ENCODE measurements around the gene CCL17. TPM values are rescaled to one million over a fixed set of nuclear protein-coding genes. Genes with fewer than 3 reads are reported as not detected.

CCL17 gene
- total and polyA plus RNA-seq, 4 donors = 3.1 to 39.3 (median 3.5) TPM; not detected in 1

DNA sequence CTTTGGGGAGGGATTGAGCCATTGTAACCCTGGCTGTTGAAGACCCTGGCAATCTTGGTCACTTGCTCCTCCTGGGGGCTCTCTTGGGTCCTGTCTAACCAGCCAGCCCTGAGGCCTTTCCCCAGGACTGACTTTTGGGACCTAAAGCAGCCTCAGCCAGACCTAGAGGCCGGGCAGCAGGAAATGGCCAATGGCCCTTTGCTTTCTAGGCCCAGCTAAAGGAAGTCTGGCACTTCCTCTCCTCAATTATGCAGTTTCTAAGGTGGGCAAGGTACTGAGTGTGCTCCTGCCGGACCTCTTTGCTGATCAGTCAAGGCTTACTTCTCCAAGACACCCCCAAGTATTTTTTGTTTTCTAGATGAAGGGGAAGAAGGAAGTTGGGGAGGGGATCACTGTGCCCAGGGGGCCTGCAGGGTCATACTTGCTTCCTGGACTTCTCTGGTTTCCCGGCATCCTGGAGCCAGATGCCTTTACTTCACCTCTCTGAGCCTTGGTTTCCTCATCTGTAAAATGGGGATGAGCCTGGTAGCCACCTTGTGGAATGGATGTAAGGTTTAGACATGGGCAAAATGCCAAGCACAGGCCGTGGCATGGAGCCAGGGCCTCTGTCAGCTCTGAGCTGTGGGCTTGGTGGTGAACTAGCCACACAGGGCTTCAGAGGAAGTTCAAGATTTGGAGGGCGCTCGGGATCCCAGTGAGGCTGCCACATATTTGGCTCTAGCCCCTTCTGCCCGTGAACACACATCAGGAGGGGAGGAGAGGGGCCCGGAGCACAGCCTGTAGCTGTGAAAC is 23.7 kb upstream of the CCL17 start:
- 30 to 42% methylated on average over 8 of the region's 8 CpGs for WGBS, 2 donors
- TF ChIP-seq, protein P1, sequence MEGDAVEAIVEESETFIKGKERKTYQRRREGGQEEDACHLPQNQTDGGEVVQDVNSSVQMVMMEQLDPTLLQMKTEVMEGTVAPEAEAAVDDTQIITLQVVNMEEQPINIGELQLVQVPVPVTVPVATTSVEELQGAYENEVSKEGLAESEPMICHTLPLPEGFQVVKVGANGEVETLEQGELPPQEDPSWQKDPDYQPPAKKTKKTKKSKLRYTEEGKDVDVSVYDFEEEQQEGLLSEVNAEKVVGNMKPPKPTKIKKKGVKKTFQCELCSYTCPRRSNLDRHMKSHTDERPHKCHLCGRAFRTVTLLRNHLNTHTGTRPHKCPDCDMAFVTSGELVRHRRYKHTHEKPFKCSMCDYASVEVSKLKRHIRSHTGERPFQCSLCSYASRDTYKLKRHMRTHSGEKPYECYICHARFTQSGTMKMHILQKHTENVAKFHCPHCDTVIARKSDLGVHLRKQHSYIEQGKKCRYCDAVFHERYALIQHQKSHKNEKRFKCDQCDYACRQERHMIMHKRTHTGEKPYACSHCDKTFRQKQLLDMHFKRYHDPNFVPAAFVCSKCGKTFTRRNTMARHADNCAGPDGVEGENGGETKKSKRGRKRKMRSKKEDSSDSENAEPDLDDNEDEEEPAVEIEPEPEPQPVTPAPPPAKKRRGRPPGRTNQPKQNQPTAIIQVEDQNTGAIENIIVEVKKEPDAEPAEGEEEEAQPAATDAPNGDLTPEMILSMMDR (IDR thresholded peaks at IDR 0.05; ENCODE audit: control extremely low read depth, extremely low read depth) = no peak
- H3K4me3 ChIP-seq = no peak overlapping the region
- peaks cover 0 to 14% (median 0%) of the 10 kb centered on the region in 5 donors for H3K4me1 ChIP-seq (ENCODE audit: control insufficient read depth in 5 of 5, insufficient read depth in 5 of 5, low read length in 5 of 5)
- ATAC-seq (ENCODE audit: insufficient read depth, low FRiP score) = no peak
- no peaks in the 10 kb centered on the region for H3K9me3 ChIP-seq (ENCODE audit: control insufficient read depth in 4 of 4, insufficient read depth in 3 of 4, low read length in 3 of 4)
- H3K27ac ChIP-seq (ENCODE audit: low read depth in 1 of 2, low read length in 1 of 2) = peak overlapping the region in 1 of 2 donors; percentile 34
- H3K36me3 ChIP-seq (ENCODE audit: control insufficient read depth in 4 of 4, insufficient read depth in 4 of 4, low read length in 4 of 4) = peaks cover 0 to 8% (median 0%) of the 10 kb centered on the region in 4 donors
- DNase-seq = no peak
- H3K9ac ChIP-seq (ENCODE audit: insufficient read depth in 1 of 2, low read length in 2 of 2) = no peak overlapping the region
- no peaks in the 10 kb centered on the region for H3K27me3 ChIP-seq (ENCODE audit: control insufficient read depth in 3 of 3, insufficient read depth in 3 of 3, low read length in 2 of 3)

DNA sequence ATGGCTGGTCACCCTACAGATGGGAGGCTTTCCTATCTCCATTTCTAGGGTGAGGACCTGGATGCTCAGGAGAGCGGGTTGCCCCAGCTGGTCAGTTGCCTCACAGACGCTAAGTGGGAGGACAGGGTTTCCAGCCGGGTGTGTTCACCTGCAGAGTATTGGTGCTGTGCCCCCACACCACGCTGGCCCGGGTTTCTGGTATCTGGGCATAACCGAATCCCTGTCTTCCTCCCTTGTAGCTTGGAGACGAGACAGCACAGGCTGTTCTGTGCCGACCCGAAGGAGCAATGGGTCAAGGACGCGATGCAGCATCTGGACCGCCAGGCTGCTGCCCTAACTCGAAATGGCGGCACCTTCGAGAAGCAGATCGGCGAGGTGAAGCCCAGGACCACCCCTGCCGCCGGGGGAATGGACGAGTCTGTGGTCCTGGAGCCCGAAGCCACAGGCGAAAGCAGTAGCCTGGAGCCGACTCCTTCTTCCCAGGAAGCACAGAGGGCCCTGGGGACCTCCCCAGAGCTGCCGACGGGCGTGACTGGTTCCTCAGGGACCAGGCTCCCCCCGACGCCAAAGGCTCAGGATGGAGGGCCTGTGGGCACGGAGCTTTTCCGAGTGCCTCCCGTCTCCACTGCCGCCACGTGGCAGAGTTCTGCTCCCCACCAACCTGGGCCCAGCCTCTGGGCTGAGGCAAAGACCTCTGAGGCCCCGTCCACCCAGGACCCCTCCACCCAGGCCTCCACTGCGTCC is 22.6 kb upstream of the CCL17 start:
- Histone ChIP-seq H3K9me3 (ENCODE audit: control insufficient read depth in 4 of 4, insufficient read depth in 3 of 4, low read length in 3 of 4) (no peaks in the 10 kb centered on the region), H3K27ac (ENCODE audit: low read depth in 1 of 2, low read length in 1 of 2) (no peak overlapping the region), H3K4me1 (ENCODE audit: control insufficient read depth in 5 of 5, insufficient read depth in 5 of 5, low read length in 5 of 5) (peaks cover 2 to 12% (median 4%) of the 10 kb centered on the region in 5 donors), H3K27me3 (ENCODE audit: control insufficient read depth in 3 of 3, insufficient read depth in 3 of 3, low read length in 2 of 3) (no peaks in the 10 kb centered on the region), H3K9ac (ENCODE audit: insufficient read depth in 1 of 2, low read length in 2 of 2) (no peak overlapping the region), H3K36me3 (ENCODE audit: control insufficient read depth in 4 of 4, insufficient read depth in 4 of 4, low read length in 4 of 4) (peaks cover 0 to 8% (median 0%) of the 10 kb centered on the region in 4 donors), H3K4me3 (no peak overlapping the region)
- TF ChIP-seq, protein P1 (IDR thresholded peaks at IDR 0.05; ENCODE audit: control extremely low read depth, extremely low read depth) = no peak
- 96 to 97% methylated on average over 35 of the region's 35 CpGs for WGBS, 2 donors
- DNase-seq (no peak), ATAC-seq (ENCODE audit: insufficient read depth, low FRiP score) (no peak)

DNA sequence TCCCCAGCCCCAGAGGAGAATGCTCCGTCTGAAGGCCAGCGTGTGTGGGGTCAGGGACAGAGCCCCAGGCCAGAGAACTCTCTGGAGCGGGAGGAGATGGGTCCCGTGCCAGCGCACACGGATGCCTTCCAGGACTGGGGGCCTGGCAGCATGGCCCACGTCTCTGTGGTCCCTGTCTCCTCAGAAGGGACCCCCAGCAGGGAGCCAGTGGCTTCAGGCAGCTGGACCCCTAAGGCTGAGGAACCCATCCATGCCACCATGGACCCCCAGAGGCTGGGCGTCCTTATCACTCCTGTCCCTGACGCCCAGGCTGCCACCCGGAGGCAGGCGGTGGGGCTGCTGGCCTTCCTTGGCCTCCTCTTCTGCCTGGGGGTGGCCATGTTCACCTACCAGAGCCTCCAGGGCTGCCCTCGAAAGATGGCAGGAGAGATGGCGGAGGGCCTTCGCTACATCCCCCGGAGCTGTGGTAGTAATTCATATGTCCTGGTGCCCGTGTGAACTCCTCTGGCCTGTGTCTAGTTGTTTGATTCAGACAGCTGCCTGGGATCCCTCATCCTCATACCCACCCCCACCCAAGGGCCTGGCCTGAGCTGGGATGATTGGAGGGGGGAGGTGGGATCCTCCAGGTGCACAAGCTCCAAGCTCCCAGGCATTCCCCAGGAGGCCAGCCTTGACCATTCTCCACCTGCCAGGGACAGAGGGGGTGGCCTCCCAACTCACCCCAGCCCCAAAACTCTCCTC is 21.9 kb upstream of the CCL17 start:
- Histone ChIP-seq H3K9me3 (ENCODE audit: control insufficient read depth in 4 of 4, insufficient read depth in 3 of 4, low read length in 3 of 4) (no peaks in the 10 kb centered on the region), H3K4me1 (ENCODE audit: control insufficient read depth in 5 of 5, insufficient read depth in 5 of 5, low read length in 5 of 5) (peaks cover 2 to 11% (median 4%) of the 10 kb centered on the region in 5 donors), H3K36me3 (ENCODE audit: control insufficient read depth in 4 of 4, insufficient read depth in 4 of 4, low read length in 4 of 4) (peaks cover 0 to 8% (median 0%) of the 10 kb centered on the region in 4 donors), H3K27me3 (ENCODE audit: control insufficient read depth in 3 of 3, insufficient read depth in 3 of 3, low read length in 2 of 3) (no peaks in the 10 kb centered on the region), H3K9ac (ENCODE audit: insufficient read depth in 1 of 2, low read length in 2 of 2) (no peak overlapping the region), H3K27ac (ENCODE audit: low read depth in 1 of 2, low read length in 1 of 2) (no peak overlapping the region), H3K4me3 (no peak overlapping the region)
- 94 to 95% methylated on average over 15 to 16 of the region's 16 CpGs for WGBS, 2 donors
- TF ChIP-seq, protein P1 (IDR thresholded peaks at IDR 0.05; ENCODE audit: control extremely low read depth, extremely low read depth) = no peak
- ATAC-seq (ENCODE audit: insufficient read depth, low FRiP score) (no peak), DNase-seq (no peak)

All from lung (tissue), 12 donors.